Activated naive CD4-positive, alpha-beta T cell treated with anti-CD3 and anti-CD28 coated beads for 36 hours (primary cell): ENCODE measurements around the gene TOX2. TPM values are rescaled to one million over a fixed set of nuclear protein-coding genes. Genes with fewer than 3 reads are reported as not detected.

ENCODE experiments used
- CTCF ChIA-PET: fragments of 350-600 bp; sonication (Branson Sonifier 250); formaldehyde crosslinking; loops from one replicate; lab custom pipeline; 2021; ENCODE audit warnings: antibody characterized with exemption; lab: Charles Lee
- DNase-seq: peaks from one replicate; pipeline ENCODE4 v3.0.0-alpha.2; 2020
- H3K27ac Mint-ChIP-seq: one replicate; pipeline ENCODE4 v1.8.0; 2021; ENCODE audit warnings: mild to moderate bottlenecking, mixed read lengths
- H3K27me3 Mint-ChIP-seq: one replicate; pipeline ENCODE4 v1.8.0; 2021; ENCODE audit warnings: low read depth, mixed read lengths
- H3K36me3 Mint-ChIP-seq: one replicate; pipeline ENCODE4 v1.8.0; 2021; ENCODE audit warnings: low read depth, mixed read lengths
- H3K4me1 Mint-ChIP-seq: one replicate; pipeline ENCODE4 v1.8.0; 2021; ENCODE audit warnings: low read depth, mixed read lengths
- H3K4me3 Mint-ChIP-seq: one replicate; pipeline ENCODE4 v1.8.0; 2021; ENCODE audit warnings: mild to moderate bottlenecking, moderate library complexity, mixed read lengths
- H3K9me3 Mint-ChIP-seq: one replicate; pipeline ENCODE4 v1.8.0; 2021; ENCODE audit warnings: mixed read lengths
- intact Hi-C: fragments of 100-400 bp; cut with micrococcal nuclease; formaldehyde crosslinking; loops from one replicate; pipeline ENCODE4 v1.15.1; 2023
- total RNA-seq, 2 experiments: library from RNA; stranded (reverse); gene quantifications; one replicate each; pipeline ENCODE4 v1.2.3, GENCODE V29; 2021

Gene TOX2
- total RNA-seq, 2 experiments from 2014 or later = 1.2 to 1.6 TPM

DNA sequence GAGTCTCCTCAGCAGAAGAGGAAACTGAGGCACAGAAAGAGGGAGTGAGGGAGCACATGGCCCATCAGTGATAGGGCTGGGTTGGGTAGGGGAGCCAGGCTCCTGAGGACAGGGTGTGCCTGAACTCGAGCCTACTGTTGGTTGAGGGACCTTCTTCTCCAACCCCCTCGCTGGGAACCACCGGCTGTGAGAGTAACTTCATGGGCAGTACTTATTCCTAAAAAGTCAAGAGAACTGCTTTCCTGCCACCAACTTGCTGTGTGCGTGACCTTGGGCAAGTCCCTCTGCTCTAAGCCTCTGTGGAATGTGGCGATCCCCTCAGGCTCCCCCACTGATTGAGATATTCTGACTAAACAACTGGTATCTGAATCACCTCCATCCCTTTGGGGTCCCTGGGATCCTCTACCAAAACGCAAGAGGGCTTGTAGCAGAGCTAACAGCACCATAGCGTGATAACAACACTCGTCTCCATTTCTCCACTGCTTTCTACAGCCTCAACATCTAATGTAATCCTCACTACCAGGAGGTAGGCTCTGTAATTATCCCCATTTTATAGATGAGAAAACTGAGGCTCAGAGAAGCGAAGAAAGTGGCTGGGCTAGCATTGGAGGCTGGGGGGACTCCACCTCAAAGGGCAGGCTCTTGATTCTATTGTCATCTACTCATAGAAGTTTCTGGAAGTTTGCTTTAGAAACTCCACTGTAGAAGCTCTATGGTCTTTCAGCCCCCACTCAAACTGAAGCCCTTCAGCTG, 196.3 kb downstream of the TOX2 start:
- Mint-ChIP-seq H3K27me3 (peaks cover 36% of the 10 kb centered on the region), H3K27ac (no peak overlapping the region), H3K36me3 (no peaks in the 10 kb centered on the region), H3K4me1 (no peaks in the 10 kb centered on the region), H3K4me3 (no peak overlapping the region), H3K9me3 (peaks cover 18% of the 10 kb centered on the region)
- CTCF ChIA-PET = interaction anchor here (1.2 to 2.0 kb wide), 3 partner anchors 72 to 79 kb away, joined by 3 to 10 read pairs (median 3); no protein-coding TSS in a partner anchor
- no peak for DNase-seq
- intact Hi-C loops = loop anchor here (1.0 kb wide), 1 partner anchor 273 kb away; no protein-coding TSS in a partner anchor

DNA sequence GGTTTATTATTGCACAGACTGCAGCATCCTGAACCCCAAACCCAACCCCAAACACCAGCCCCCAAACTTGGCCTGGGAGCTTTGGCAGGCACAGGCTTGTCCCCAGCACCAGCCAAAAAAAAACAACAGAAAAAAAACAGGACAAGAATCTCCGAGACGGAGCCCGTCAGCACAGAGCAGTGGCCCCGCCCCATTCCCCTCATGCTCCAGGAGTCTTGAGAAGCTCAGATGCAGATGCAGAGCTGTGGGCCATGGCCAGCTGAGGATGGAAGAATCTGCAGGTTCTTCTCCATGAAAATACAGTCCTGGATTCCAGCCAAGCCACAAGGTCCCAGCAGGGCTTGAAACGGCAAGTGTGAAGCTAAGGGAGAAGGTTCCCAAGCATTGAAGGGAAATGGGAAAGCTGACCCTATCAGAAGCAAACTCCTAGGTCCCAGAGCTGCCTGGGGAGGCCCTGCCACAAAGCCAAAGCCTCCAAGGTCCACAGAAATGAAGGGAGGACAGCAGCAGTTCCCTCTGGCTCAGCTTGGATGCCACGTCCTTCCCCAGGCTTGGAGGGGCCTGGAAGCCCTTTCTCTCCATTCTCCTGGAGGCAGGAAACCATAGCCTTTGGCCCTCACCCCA, 197.2 kb downstream of the TOX2 start:
- CTCF ChIA-PET = interaction anchor here (1.1 to 2.0 kb wide), 2 partner anchors 20 to 78 kb away, joined by 4 to 10 read pairs; no protein-coding TSS in a partner anchor

DNA sequence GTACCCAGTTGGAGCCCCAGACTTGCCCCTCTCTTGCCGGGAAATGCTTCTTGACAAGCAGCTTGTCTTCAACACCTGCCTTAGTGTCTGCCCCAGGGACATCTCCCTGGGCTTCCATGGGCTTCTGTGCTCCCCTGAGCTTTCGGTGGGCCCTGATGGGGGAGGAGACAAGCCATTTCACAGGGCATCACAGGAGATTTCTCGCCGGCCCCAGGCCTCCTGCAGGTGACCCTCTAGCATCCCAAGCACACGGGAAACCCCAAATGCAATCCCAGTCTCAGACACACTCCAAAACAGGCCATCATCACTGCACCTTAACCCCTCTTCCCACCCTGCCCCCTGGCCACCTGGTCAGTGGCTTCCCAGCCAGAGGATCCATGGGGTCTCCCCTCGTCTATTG, 197.8 kb downstream of the TOX2 start:
- Mint-ChIP-seq H3K27me3 (peaks cover 35% of the 10 kb centered on the region), H3K27ac (no peak overlapping the region), H3K4me1 (peaks cover 4% of the 10 kb centered on the region), H3K36me3 (no peaks in the 10 kb centered on the region), H3K9me3 (peaks cover 12% of the 10 kb centered on the region), H3K4me3 (no peak overlapping the region)
- intact Hi-C loops = no loop called here
- CTCF ChIA-PET = interaction anchor here (1.1 to 2.0 kb wide), 2 partner anchors 20 to 78 kb away, joined by 4 to 10 read pairs; no protein-coding TSS in a partner anchor
- no peak for DNase-seq

More for the DNA sequence above, 197.2 kb downstream of the TOX2 start:
- Mint-ChIP-seq H3K4me1 (peaks cover 4% of the 10 kb centered on the region), H3K36me3 (no peaks in the 10 kb centered on the region), H3K4me3 (no peak overlapping the region), H3K27ac (no peak overlapping the region), H3K27me3 (peaks cover 36% of the 10 kb centered on the region), H3K9me3 (peaks cover 18% of the 10 kb centered on the region)
- DNase-seq = no peak
- intact Hi-C loops = loop anchor here (1.0 kb wide), 1 partner anchor 272 kb away; no protein-coding TSS in a partner anchor

DNA sequence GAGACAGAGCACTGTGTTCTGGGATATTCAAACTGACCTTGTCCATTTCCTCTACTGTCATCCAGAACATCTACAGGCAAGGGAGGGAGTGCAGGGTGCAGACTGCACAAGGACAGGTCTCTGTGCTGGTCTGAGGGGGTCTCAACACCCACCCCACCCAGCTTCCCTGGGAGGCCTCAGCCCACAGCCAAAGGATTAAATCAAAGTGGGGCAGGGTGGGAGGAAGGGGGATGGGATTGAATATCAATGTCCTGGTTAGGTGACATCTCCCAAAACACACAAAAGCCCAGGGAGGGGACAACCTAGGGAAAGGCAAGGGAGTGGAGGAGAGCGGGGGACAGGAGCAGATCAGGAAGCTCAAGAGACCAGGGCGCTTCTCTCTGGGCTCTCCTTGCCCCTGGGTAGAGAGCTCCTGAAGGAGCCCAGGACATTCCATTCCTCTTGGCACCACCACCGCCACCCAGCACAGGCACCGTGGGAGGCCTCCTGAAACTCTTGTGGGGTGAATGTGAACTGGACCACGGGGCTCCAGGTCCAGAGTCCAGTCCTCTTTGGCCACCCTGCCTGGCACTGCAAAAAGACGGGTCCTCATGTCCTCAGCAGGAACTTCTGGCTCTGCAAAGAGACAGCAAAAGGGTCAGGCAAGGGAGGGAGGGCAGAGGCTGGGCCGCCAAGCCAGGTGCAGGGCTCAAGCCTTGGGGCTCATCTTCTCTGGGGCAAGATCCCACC, 198.4 kb downstream of the TOX2 start:
- Mint-ChIP-seq H3K4me1 (peaks cover 4% of the 10 kb centered on the region), H3K27me3 (peaks cover 33% of the 10 kb centered on the region), H3K4me3 (no peak overlapping the region), H3K36me3 (no peaks in the 10 kb centered on the region), H3K27ac (no peak overlapping the region), H3K9me3 (peaks cover 6% of the 10 kb centered on the region)
- DNase-seq = no peak
- intact Hi-C loops = no loop called here
- CTCF ChIA-PET = interaction anchor here (1.1 to 2.5 kb wide), 2 partner anchors 21 to 77 kb away, joined by 4 to 19 read pairs; no protein-coding TSS in a partner anchor

DNA sequence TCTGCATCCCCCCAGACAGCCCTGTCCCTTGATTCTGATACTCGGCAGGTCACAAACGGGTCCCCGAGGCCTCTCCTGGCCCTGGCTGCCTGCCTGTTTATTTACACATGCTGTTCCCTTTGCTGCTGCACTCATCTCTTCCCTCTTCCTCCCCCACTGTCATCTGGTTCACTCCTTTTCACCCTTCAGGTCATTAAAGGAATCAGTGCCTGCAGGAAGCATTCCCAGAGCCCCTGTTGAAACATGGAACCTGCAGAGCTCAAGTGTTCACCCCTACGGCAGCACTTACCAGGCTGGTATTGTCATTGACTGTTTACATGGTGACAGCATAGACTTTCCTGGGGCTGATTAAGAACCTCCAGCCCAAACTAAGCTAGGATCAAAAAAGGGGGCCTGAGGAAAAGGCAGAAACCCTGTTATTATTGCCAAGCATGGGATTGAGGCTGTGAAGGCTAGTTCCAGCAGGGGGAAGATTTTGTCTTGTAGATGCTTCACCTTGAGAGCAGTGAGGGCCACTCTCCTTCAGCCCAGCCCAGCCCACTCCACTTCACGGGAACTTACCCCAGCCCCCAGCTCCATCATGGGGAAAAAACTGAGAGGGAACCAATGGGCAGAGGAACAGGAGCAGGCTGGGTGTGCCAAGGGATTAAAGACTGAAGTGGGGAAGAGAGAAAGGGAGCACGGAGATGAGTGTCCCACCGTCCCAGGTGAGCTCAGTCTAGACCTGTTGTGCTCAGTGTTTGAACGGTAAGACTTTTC, 199.1 kb downstream of the TOX2 start:
- intact Hi-C loops = no loop called here
- Mint-ChIP-seq H3K36me3 (no peaks in the 10 kb centered on the region), H3K27me3 (peaks cover 29% of the 10 kb centered on the region), H3K4me1 (peaks cover 4% of the 10 kb centered on the region), H3K4me3 (no peak overlapping the region), H3K9me3 (peaks cover under 1% of the 10 kb centered on the region), H3K27ac (no peak overlapping the region)
- CTCF ChIA-PET = interaction anchor here (1.1 to 2.5 kb wide), 2 partner anchors 67 to 76 kb away, joined by 3 to 19 read pairs; no protein-coding TSS in a partner anchor
- DNase-seq = no peak

DNA sequence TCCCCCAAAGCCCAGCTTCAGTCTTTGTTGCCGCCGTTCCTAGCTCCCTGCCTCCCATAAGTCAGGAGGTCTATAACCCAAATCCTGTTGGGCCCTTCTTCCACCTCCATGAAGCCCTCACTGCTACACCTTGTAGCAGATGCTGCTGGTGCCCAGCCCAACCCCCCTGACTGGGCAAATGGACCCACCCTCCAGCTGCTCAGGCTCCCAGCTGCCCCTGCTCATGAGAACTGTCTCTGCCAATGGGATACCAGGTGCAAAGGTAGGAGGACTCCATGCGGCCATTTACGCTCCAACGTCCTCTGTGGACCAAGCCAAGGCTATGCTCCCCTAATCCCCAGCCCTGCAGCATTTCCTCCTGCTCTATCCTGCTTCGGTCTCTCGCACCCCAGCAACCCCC, 200.5 kb downstream of the TOX2 start:
- CTCF ChIA-PET = interaction anchor here (2.5 kb wide), 1 partner anchor 75 kb away, joined by 19 read pairs; no protein-coding TSS in a partner anchor
- H3K27ac Mint-ChIP-seq = no peak overlapping the region
- H3K9me3 Mint-ChIP-seq = no peaks in the 10 kb centered on the region
- no peak for DNase-seq
- intact Hi-C loops = no loop called here
- peaks cover 4% of the 10 kb centered on the region for H3K4me1 Mint-ChIP-seq
- H3K4me3 Mint-ChIP-seq = no peak overlapping the region
- peaks cover 24% of the 10 kb centered on the region for H3K27me3 Mint-ChIP-seq
- no peaks in the 10 kb centered on the region for H3K36me3 Mint-ChIP-seq

DNA sequence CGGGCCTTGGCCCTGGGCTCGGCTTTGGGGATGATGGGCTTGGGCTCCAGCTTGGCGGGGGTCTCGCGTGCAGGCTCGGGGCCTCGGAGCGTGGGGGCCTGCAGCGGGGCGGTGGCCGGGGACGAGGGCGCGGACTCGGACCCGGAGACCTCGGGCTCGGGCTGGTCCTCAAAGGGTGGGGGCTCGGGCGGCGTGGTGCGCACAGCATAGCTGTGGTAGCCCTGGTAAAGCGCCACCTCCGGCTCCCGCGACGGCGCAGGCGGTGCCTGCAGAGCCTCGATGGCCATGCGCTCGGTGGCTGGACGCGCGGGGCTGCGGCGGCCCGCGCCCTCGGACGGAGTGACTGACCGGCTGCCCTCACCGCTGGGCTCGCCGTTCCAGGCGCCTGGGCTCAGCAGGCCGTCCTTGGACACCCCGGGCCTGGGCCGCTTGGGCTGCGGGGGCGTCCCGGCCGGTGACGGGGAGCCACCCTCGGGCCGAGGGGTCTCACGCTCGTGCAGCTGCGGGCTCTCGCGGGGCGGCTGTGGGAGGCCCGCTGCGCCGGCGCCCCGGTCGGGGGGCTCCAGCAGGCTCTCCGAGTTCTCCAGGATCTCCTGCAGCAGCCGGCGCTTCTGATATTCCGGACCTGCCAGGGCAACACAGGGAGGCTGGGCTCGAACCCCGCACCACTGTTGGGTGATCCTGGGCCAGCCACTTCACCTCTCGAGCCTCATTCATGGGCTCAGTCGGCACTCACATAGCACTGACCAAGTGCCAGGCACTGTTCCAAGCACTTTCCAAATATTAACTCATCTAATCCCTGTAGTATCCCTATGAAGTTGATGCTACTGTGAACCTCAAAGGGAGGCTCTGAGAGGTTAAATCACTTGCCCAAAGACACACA, 201.4 kb downstream of the TOX2 start:
- DNase-seq = no peak
- CTCF ChIA-PET = interaction anchor here (0.5 to 6.5 kb wide), 18 partner anchors 8 to 606 kb away, joined by 3 to 116 read pairs (median 3); partner anchors contain the start of genes FITM2 and JPH2
- H3K4me3 Mint-ChIP-seq = no peak overlapping the region
- peaks cover 20% of the 10 kb centered on the region for H3K27me3 Mint-ChIP-seq
- H3K36me3 Mint-ChIP-seq = no peaks in the 10 kb centered on the region
- intact Hi-C loops = loop anchor here (1.0 kb wide), 3 partner anchors 74 to 270 kb away; partner anchors contain the start of gene FITM2
- H3K9me3 Mint-ChIP-seq = no peaks in the 10 kb centered on the region
- peaks cover 4% of the 10 kb centered on the region for H3K4me1 Mint-ChIP-seq
- H3K27ac Mint-ChIP-seq = no peak overlapping the region

DNA sequence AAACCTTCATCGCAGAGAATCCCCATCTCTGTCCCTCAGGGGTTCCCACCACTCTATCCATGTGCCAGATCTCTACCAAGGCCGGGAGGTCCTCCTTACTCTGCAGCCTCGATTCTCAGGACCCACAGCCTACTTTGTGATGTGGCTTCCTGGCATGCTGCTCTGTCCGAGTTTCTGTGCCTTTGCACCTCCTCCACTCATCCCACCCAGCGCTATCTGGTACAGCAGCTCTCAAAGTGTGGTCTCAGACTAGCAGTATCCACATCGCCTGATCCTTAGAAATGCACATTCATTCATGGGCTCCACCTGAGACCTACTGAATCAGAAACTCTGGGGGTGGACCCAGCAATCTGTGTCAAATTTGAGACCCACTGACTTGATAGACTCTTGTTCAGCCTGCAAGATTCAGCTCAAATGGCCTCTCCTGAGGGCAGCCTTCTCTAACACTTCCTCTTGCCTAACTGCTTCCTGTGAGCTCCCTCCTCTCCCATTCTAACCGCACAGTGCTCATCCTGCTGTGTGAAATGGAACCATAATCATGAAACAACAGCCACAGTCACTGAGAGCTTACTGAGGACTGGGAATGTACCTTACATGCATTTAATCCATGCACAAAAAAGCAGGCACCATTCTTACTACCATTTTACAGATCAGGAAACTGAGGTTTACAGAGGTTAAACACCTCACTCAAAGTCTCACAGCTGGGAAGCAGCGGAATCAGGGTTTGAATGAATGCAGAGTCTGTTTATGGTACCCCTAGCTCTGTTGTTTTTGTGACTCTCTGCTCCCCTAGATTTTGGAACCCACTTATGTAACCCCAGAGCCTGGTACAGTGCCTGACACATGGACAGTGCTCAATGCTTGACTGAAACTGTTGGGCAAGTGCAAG, 202.9 kb downstream of the TOX2 start:
- H3K4me1 Mint-ChIP-seq = peaks cover 4% of the 10 kb centered on the region
- no peak overlapping the region for H3K4me3 Mint-ChIP-seq
- peaks cover 20% of the 10 kb centered on the region for H3K27me3 Mint-ChIP-seq
- H3K9me3 Mint-ChIP-seq = no peaks in the 10 kb centered on the region
- no peak for DNase-seq
- CTCF ChIA-PET = interaction anchor here (0.6 to 6.5 kb wide), 20 partner anchors 8 to 470 kb away, joined by 3 to 116 read pairs (median 4); partner anchors contain the start of genes FITM2 and JPH2
- H3K27ac Mint-ChIP-seq = no peak overlapping the region
- no peaks in the 10 kb centered on the region for H3K36me3 Mint-ChIP-seq
- intact Hi-C loops = no loop called here

DNA sequence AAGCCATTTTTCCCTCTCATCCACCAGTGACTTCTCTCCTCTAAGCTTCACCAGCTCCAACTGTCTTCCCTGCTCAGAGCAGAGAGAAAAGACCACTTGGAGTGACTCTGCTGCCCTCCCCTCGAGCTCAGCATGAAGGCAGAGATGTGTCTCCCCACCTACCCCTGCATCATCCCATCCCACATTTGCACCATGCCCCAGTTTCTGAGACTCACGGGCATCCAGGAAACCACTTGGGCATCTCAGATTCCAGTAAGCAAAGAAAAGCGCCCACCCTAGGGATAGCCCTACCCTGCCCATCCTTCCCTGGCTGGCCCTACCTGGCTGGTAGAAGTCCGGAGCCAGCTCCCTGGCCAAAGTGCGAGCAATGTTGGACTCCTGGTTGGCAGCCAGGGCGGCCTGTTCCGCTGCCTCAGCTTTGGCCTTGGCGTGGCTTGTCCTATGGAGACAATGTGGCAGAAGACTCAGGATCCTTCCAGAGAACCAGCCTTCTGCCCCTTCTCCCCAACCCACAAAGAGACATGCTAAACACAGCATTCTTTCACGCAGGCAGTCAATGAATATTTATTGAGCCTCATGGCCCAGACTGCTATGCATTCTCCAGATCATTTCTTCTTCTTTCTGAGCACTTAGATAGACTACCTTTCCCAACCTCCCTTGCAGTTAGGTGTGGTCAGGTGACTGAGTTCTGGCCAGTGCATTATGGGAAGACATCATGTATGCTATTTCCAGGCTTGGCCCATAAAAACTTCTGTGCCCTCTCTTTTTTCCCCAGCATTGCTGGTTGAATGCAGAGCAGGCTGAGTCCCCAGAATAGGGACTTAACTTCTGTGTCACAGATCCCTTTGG, 203.8 kb downstream of the TOX2 start:
- intact Hi-C loops = no loop called here
- no peak for DNase-seq
- peaks cover 4% of the 10 kb centered on the region for H3K4me1 Mint-ChIP-seq
- peaks cover 20% of the 10 kb centered on the region for H3K27me3 Mint-ChIP-seq
- H3K9me3 Mint-ChIP-seq = no peaks in the 10 kb centered on the region
- H3K27ac Mint-ChIP-seq = no peak overlapping the region
- no peaks in the 10 kb centered on the region for H3K36me3 Mint-ChIP-seq
- no peak overlapping the region for H3K4me3 Mint-ChIP-seq
- CTCF ChIA-PET = interaction anchor here (0.6 to 6.5 kb wide), 11 partner anchors 9 to 431 kb away, joined by 3 to 116 read pairs (median 3); partner anchors contain the start of gene JPH2
